Heart left ventricle (tissue), 13 donors: ENCODE results near the gene SLC45A3.

Source experiments
- POLR2A ChIP-seq, 2 donors: fragments of 450-650 bp; IDR thresholded peaks; one replicate each; pipeline ENCODE4 v1.6.1; 2017; ENCODE audit warnings: antibody characterized with exemption in 2 of 2, mild to moderate bottlenecking in 2 of 2, moderate library complexity in 2 of 2
- TF ChIP-seq, protein P1 (sequence below), 12 donors: fragments of 200-600 bp; sonication (generic) in 4 of 12; IDR thresholded peaks; one replicate each; pipeline versions ENCODE4 v1.5.0 to v1.8.0; 2018 to 2022; ENCODE audit warnings: antibody characterized with exemption in 12 of 12, mild to moderate bottlenecking in 5 of 12
- donor health status: ischemic (EF 13 %, LVEDD 7.1; RV severe dilation, severe dysfunction).
- donor health status: DM: no; HTN: yes; CAD: no.
- donor health status: DM: no; HTN: no; CAD: no.
- donor health status: ischemic (EF 25% LVEDD 6.9; RV normal size, moderate dysfunction).
- donor health status: ischemic (EF 25% LVEDD 5.7; RV mildly dilated, moderate dysfunction).
- donor health status: ischemic (EF 35%, LVEDD 5.7; RV mildly dilated, moderate dysfunction).
- donor health status: nonischemic (EF 11% LVEDD 7.7; RV severe dilation, severe dysfunction).
- donor health status: DM: yes; HTN: yes; CAD: no.
- donor health status: PGD.
- donor health status: ischemic (EF 29% LVEDD 5.4; RV normal size, mild dysfunction).
- donor health status: nonischemic (EF 23%, LVEDD 6.1; RV moderate dilation, normal function).

GRCh38 chr1:205627956-205628355 is 52.4 kb downstream of the SLC45A3 start:
- TF ChIP-seq, protein P1, sequence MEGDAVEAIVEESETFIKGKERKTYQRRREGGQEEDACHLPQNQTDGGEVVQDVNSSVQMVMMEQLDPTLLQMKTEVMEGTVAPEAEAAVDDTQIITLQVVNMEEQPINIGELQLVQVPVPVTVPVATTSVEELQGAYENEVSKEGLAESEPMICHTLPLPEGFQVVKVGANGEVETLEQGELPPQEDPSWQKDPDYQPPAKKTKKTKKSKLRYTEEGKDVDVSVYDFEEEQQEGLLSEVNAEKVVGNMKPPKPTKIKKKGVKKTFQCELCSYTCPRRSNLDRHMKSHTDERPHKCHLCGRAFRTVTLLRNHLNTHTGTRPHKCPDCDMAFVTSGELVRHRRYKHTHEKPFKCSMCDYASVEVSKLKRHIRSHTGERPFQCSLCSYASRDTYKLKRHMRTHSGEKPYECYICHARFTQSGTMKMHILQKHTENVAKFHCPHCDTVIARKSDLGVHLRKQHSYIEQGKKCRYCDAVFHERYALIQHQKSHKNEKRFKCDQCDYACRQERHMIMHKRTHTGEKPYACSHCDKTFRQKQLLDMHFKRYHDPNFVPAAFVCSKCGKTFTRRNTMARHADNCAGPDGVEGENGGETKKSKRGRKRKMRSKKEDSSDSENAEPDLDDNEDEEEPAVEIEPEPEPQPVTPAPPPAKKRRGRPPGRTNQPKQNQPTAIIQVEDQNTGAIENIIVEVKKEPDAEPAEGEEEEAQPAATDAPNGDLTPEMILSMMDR (IDR thresholded peaks at IDR 0.05) = no peak
- TF ChIP-seq POLR2A (IDR thresholded peaks at IDR 0.05) = no peak
